OCI-LY7 (cell line): Measurements from ENCODE around the gene BCL7B. TPM values are rescaled to one million over a fixed set of nuclear protein-coding genes. Genes with fewer than 3 reads are reported as not detected.

Source experiments
- BruUV-seq: library from RNA; stranded (reverse); fragments of 400-500 nt; replicated peaks from 2 replicates; lab custom pipeline; 2021; lab: Mats Ljungman, UMichigan
- CTCF ChIA-PET: fragments of 300-600 bp; sonication (Branson Sonifier 250); formaldehyde crosslinking; loops from one replicate; lab custom pipeline; 2022; ENCODE audit warnings: antibody characterized with exemption; ENCODE audit not compliant: unreplicated experiment; lab: Charles Lee
- POLR2A ChIA-PET: fragments of 300-600 bp; sonication (Branson Sonifier 250); formaldehyde crosslinking; loops from one replicate; lab custom pipeline; 2022; ENCODE audit warnings: antibody characterized with exemption; lab: Charles Lee
- DNase-seq: peaks from one replicate; pipeline ENCODE4 v3.0.0-alpha.2; 2015; ENCODE audit warnings: low spot score
- H2AFZ ChIP-seq: fragments of 200-600 bp; sonication (generic), shearing (Covaris generic); 2 replicates; pipeline ENCODE4 v1.6.1; 2014; ENCODE audit warnings: mild to moderate bottlenecking, antibody characterized with exemption, low read length, moderate library complexity
- H3K27ac ChIP-seq: fragments of 200-600 bp; sonication (generic); 2 replicates; pipeline ENCODE4 v1.5.1; 2014; ENCODE audit warnings: mixed run types, low read depth, mild to moderate bottlenecking, moderate library complexity, low read length, inconsistent platforms; ENCODE audit not compliant: poor library complexity, severe bottlenecking
- H3K36me3 ChIP-seq: fragments of 200-600 bp; sonication (generic); 2 replicates; pipeline ENCODE4 v1.6.1; 2014; ENCODE audit warnings: mild to moderate bottlenecking, antibody characterized with exemption, low read length, moderate library complexity, mixed read lengths; ENCODE audit not compliant: insufficient read depth
- H3K4me1 ChIP-seq: fragments of 200-600 bp; sonication (generic); 2 replicates; pipeline ENCODE4 v1.5.1; 2014; ENCODE audit warnings: mild to moderate bottlenecking, low read length; ENCODE audit not compliant: insufficient read depth, poor library complexity, severe bottlenecking
- H3K4me2 ChIP-seq: fragments of 200-600 bp; sonication (generic); 2 replicates; pipeline ENCODE4 v1.6.1; 2014; ENCODE audit warnings: mild to moderate bottlenecking, low read length
- H3K4me3 ChIP-seq: fragments of 200-600 bp; sonication (generic); 2 replicates; pipeline ENCODE4 v1.5.1; 2014; ENCODE audit warnings: mild to moderate bottlenecking, low read depth, low read length; ENCODE audit not compliant: poor library complexity, severe bottlenecking
- H3K79me2 ChIP-seq: fragments of 200-600 bp; sonication (generic); 2 replicates; pipeline ENCODE4 v1.6.1; 2016; ENCODE audit warnings: low read depth, mild to moderate bottlenecking, low read length, moderate library complexity, mixed read lengths; ENCODE audit not compliant: insufficient read depth
- H3K9me2 ChIP-seq: fragments of 200-600 bp; sonication (generic); 2 replicates; pipeline ENCODE4 v1.6.1; 2016; ENCODE audit warnings: mild to moderate bottlenecking, low read length, mixed read lengths; ENCODE audit not compliant: insufficient read depth
- H3K9me3 ChIP-seq: fragments of 200-600 bp; sonication (generic); 2 replicates; pipeline ENCODE4 v1.6.1; 2014; ENCODE audit warnings: mild to moderate bottlenecking, mixed run types, low read length, mixed read lengths
- H4K20me1 ChIP-seq: fragments of 200-600 bp; sonication (generic); 2 replicates; pipeline ENCODE4 v1.6.1; 2014; ENCODE audit warnings: mild to moderate bottlenecking, antibody characterized with exemption, low read length, moderate library complexity, mixed read lengths; ENCODE audit not compliant: insufficient read depth
- EZH2phosphoT487 ChIP-seq: fragments of 200-600 bp; sonication (generic); IDR thresholded peaks from 2 replicates; pipeline ENCODE4 v1.6.1; 2018; ENCODE audit warnings: low read depth, borderline replicate concordance, mild to moderate bottlenecking, mixed run types, antibody characterized with exemption, low read length, moderate library complexity, mixed read lengths
- intact Hi-C: fragments of 100-400 bp; cut with micrococcal nuclease; formaldehyde crosslinking; loops from one replicate; pipeline ENCODE4 v1.10.0; 2022; ENCODE audit not compliant: unreplicated experiment
- total RNA-seq, 2 experiments: library from RNA; depleted of rRNA in 1 of 2; stranded (reverse); fragments of >200 nt in 1 of 2; shearing (Covaris generic) in 1 of 2; gene quantifications; 2 replicates each; pipeline ENCODE4 v1.2.3, GENCODE V29; 2014 to 2022
- TF ChIP-seq, protein P1 (sequence below): fragments of 200-600 bp; sonication (generic); conservative IDR thresholded peaks from 2 replicates; pipeline ENCODE4 v1.5.1; 2014; ENCODE audit warnings: mild to moderate bottlenecking, antibody characterized with exemption, low read length, moderate library complexity, mixed read lengths

The BCL7B gene
- total RNA-seq, 2 experiments from 2014 or later = 31.7 to 51.7 TPM

DNA sequence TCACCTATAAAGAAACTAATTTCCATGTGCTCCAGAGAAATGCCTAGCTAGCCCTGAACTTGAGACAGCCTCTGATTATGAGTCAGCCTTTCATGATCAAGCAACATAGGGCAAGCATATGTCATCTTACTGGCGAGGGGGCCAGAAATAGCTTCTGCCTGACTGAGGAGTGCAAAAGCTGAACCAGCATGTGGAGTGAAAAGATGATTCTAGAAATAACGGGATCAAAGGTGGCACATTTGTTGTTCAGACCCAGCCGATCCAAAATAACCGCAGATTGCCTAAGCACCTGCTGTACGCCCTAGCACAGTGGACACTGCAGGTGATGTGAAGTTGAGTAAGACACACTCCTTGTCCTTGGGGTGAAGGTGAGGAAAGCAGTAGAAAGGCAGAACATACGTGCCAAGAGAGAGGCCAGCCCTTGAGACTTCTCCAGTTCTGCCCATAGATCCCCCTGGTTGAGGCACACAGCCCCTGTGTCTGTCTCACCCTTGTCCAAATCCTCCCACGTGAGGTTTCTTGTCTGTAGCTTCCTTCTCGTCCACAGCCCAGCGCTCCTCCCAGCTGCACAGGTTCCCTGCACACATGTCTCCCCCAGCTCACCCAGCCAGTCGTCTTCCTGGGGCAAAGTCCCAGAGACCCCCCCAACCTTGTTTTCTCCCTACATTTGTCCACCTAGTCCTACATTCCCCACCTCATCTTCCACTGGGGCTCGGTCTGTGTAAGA lies 2.8 kb upstream of the BCL7B start:
- no peaks in the 10 kb centered on the region for H3K9me2 ChIP-seq
- peaks cover 2% of the 10 kb centered on the region; the same call in 1 of the 2 replicates for H3K36me3 ChIP-seq
- TF ChIP-seq EZH2phosphoT487 = no peak
- TF ChIP-seq, protein P1, sequence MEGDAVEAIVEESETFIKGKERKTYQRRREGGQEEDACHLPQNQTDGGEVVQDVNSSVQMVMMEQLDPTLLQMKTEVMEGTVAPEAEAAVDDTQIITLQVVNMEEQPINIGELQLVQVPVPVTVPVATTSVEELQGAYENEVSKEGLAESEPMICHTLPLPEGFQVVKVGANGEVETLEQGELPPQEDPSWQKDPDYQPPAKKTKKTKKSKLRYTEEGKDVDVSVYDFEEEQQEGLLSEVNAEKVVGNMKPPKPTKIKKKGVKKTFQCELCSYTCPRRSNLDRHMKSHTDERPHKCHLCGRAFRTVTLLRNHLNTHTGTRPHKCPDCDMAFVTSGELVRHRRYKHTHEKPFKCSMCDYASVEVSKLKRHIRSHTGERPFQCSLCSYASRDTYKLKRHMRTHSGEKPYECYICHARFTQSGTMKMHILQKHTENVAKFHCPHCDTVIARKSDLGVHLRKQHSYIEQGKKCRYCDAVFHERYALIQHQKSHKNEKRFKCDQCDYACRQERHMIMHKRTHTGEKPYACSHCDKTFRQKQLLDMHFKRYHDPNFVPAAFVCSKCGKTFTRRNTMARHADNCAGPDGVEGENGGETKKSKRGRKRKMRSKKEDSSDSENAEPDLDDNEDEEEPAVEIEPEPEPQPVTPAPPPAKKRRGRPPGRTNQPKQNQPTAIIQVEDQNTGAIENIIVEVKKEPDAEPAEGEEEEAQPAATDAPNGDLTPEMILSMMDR = no peak
- ChIA-PET CTCF (no interaction called here), POLR2A (interaction anchor here (0.5 to 1.9 kb wide), 6 partner anchors 18 to 134 kb away, joined by 3 to 4 read pairs (median 4); partner anchors contain the start of genes BAZ1B and TBL2)
- H3K4me3 ChIP-seq = no peak overlapping the region
- H4K20me1 ChIP-seq = peaks cover 6% of the 10 kb centered on the region; the same call in 1 of the 2 replicates
- BruUV-seq = no TSS peak
- peaks cover 18% of the 10 kb centered on the region for H3K4me1 ChIP-seq
- H3K4me2 ChIP-seq = no peak overlapping the region
- no peaks in the 10 kb centered on the region for H3K9me3 ChIP-seq
- H3K27ac ChIP-seq = no peak overlapping the region
- no peak overlapping the region for H2AFZ ChIP-seq
- intact Hi-C loops = no loop called here
- H3K79me2 ChIP-seq = peaks cover 17% of the 10 kb centered on the region
- no peak for DNase-seq

DNA sequence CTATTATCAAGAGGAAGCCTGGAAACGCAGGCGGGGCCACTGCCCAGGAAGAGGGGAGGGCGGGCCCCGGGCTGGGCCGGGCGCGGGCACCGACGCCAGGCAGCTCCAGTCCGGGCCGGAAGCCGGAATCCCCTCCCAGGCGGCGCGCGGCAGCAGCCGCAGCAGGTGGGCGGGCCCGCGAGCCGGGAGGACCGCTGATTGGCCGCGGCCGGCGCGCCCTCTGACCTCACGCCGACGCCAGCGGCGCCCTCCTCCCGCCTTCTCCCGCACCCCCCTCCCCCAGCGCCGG lies 438 bp downstream of the BCL7B start:
- intact Hi-C loops = loop anchor here (1.0 kb wide), 3 partner anchors 21 to 35 kb away; partner anchors contain the start of genes BAZ1B and TBL2
- Histone ChIP-seq H4K20me1 (peaks cover 6% of the 10 kb centered on the region; the same call in 1 of the 2 replicates), H3K4me1 (peaks cover 19% of the 10 kb centered on the region), H3K4me2 (peak overlapping the region; percentile 99), H3K79me2 (peaks cover 36% of the 10 kb centered on the region), H3K27ac (peak overlapping the region; percentile 85), H2AFZ (no peak overlapping the region; the same call in 1 of the 2 replicates), H3K9me2 (no peaks in the 10 kb centered on the region), H3K36me3 (peaks cover 30% of the 10 kb centered on the region), H3K9me3 (no peaks in the 10 kb centered on the region), H3K4me3 (peak overlapping the region; percentile 91)
- peak; percentile 93 for DNase-seq
- no peak for TF ChIP-seq EZH2phosphoT487
- TF ChIP-seq, protein P1 = no peak
- no TSS peak for BruUV-seq
- ChIA-PET POLR2A (interaction anchor here (0.6 to 1.4 kb wide), 4 partner anchors 10 to 739 kb away, joined by 3 to 7 read pairs (median 4); partner anchors contain the start of gene BAZ1B), CTCF (no interaction called here)
